ENCODE measurements around the gene OR1D5.
"Not testable (repeated sequence)": the region's sequence is repeated elsewhere in the genome, so short reads cannot be mapped to it uniquely, and the experiment has no call there.

OR1D5 gene

DNA sequence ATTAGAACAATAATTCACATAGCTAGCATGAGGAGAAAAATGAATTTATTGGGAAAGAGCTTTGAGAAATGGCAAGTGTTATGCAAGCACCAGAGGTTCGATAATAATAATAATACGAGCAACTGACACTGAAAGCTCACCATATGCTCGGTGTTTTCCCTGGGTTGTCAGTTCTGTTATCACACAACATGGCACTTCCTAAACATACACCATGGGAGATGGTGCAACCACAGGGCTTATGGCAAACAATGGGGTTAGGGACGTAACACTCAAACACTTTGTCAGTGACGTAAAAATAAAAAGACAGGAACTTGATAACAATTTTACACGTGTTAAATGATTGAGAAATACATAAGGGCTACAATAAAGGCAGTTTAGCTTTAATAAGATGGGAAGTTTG, 23.7 kb downstream of the OR1D5 start:
- Histone ChIP-seq H3K27ac (ENCODE audit: low read length) (no peak overlapping the region), H3K36me3 (ENCODE audit: control insufficient read depth in 1 of 2, insufficient read depth in 2 of 2, low read length in 2 of 2) (no peaks in the 10 kb centered on the region)

DNA sequence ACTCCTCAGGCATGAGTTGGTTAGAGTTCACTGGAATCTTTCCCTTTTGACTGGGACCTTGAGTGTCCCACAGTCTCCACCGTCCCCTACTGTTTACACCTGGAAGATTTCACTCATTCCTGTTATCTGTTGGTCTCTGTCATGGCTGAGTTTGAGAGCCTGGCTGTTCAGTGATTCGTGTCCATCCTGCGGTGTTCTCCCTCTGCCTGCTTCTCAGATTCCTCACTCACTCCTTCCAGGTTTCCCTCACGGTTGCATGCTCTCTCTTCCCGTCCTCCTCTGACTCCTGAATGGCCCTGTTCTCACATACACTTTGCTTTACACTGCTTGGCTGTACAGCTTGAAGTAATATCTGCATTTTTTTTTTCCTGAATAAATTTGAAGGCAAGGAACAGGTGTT, 24.5 kb downstream of the OR1D5 start:
- Histone ChIP-seq H3K4me1 (ENCODE audit: control insufficient read depth in 1 of 2, insufficient read depth in 2 of 2, low read length in 2 of 2) (no peaks in the 10 kb centered on the region), H3K27me3 (ENCODE audit: low read depth, low read length) (peaks cover 5% of the 10 kb centered on the region), H3K9me3 (ENCODE audit: control insufficient read depth in 1 of 2, low read length in 2 of 2) (peaks cover 0 to 4% of the 10 kb centered on the region in 2 donors), H3K36me3 (ENCODE audit: control insufficient read depth in 1 of 2, insufficient read depth in 2 of 2, low read length in 2 of 2) (no peaks in the 10 kb centered on the region), H3K4me3 (ENCODE audit: low read depth in 1 of 2, low read length in 2 of 2) (no peak overlapping the region), H3K27ac (ENCODE audit: low read length) (no peak overlapping the region)

More for the DNA sequence above, 23.7 kb downstream of the OR1D5 start:
- H3K9me3 ChIP-seq (ENCODE audit: control insufficient read depth in 1 of 2, low read length in 2 of 2): peaks cover 0 to 7% of the 10 kb centered on the region in 2 donors
- no peak overlapping the region for H3K4me3 ChIP-seq (ENCODE audit: low read depth in 1 of 2, low read length in 2 of 2)
- no peaks in the 10 kb centered on the region for H3K4me1 ChIP-seq (ENCODE audit: control insufficient read depth in 1 of 2, insufficient read depth in 2 of 2, low read length in 2 of 2)
- H3K27me3 ChIP-seq (ENCODE audit: low read depth, low read length): peaks cover 5% of the 10 kb centered on the region

DNA sequence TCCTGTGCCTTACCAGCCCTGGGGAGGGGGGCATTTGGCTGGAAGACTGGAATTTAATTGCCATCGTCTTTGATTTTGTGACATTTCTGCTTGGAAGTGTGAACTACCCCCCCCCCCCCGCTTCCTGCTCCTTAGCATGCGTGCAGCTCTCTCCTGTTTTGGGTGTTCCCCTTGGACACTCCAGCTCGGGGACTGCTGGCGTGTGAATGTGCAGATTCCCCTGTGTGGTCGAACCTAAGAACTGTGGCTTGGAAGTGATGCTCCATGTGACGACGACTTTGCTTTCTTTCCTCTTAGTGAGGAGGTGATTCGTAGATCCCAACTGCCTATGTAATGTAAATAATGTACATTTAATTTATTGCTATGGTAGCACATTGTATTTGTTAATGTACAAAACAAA, 26.1 kb downstream of the OR1D5 start:
- no peaks in the 10 kb centered on the region for H3K9me3 ChIP-seq (ENCODE audit: control insufficient read depth in 1 of 2, low read length in 2 of 2)
- H3K4me3 ChIP-seq (ENCODE audit: low read depth in 1 of 2, low read length in 2 of 2): no peak overlapping the region
- peaks cover 5% of the 10 kb centered on the region for H3K27me3 ChIP-seq (ENCODE audit: low read depth, low read length)
- H3K36me3 ChIP-seq (ENCODE audit: control insufficient read depth in 1 of 2, insufficient read depth in 2 of 2, low read length in 2 of 2): no peaks in the 10 kb centered on the region
- H3K27ac ChIP-seq (ENCODE audit: low read length): no peak overlapping the region
- no peaks in the 10 kb centered on the region for H3K4me1 ChIP-seq (ENCODE audit: control insufficient read depth in 1 of 2, insufficient read depth in 2 of 2, low read length in 2 of 2)

DNA sequence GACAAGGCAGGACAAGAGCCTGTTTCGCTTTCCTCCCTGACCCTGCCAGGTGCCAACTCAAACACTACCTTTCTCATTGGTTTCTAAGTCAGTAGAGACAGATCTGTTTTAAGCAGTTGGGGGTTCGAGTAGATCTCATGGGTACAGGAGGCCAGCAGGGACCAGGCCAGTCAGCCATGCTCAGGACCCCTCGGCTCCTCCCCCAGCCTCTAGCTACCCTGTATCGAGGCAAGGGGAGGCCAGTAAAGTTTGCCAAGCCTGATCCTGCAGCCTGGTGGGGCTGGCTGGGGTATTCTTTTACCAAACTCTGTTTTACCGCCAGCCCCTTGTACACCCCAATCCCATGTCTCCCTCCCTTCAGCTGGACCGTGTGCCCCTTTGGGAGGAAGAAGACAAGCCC, 26.6 kb downstream of the OR1D5 start:
- Histone ChIP-seq H3K4me3 (ENCODE audit: low read depth in 1 of 2, low read length in 2 of 2) (no peak overlapping the region), H3K36me3 (ENCODE audit: control insufficient read depth in 1 of 2, insufficient read depth in 2 of 2, low read length in 2 of 2) (no peaks in the 10 kb centered on the region), H3K4me1 (ENCODE audit: control insufficient read depth in 1 of 2, insufficient read depth in 2 of 2, low read length in 2 of 2) (no peaks in the 10 kb centered on the region), H3K9me3 (ENCODE audit: control insufficient read depth in 1 of 2, low read length in 2 of 2) (no peaks in the 10 kb centered on the region), H3K27ac (ENCODE audit: low read length) (no peak overlapping the region), H3K27me3 (ENCODE audit: low read depth, low read length) (peaks cover 2% of the 10 kb centered on the region)

DNA sequence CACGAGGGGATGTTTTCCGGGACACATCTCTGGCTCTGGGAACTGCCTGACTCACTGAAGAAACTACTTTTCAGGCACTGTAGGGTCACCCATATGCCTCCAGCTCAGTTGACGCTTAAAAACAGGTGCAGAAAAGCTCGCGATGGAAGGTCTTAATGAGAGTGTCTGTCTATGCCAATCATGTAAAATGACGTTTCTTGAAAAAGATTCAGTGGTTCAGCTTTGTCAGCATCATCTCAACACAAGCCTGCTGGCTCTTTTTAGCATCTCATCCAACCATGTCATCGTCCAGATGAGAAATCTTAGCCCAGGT, 27.5 kb downstream of the OR1D5 start:
- Histone ChIP-seq H3K36me3 (ENCODE audit: control insufficient read depth in 1 of 2, insufficient read depth in 2 of 2, low read length in 2 of 2) (peaks cover 0 to 1% of the 10 kb centered on the region in 2 donors), H3K27ac (ENCODE audit: low read length) (no peak overlapping the region), H3K9me3 (ENCODE audit: control insufficient read depth in 1 of 2, low read length in 2 of 2) (no peaks in the 10 kb centered on the region), H3K27me3 (ENCODE audit: low read depth, low read length) (no peaks in the 10 kb centered on the region), H3K4me1 (ENCODE audit: control insufficient read depth in 1 of 2, insufficient read depth in 2 of 2, low read length in 2 of 2) (no peaks in the 10 kb centered on the region), H3K4me3 (ENCODE audit: low read depth in 1 of 2, low read length in 2 of 2) (no peak overlapping the region)

DNA sequence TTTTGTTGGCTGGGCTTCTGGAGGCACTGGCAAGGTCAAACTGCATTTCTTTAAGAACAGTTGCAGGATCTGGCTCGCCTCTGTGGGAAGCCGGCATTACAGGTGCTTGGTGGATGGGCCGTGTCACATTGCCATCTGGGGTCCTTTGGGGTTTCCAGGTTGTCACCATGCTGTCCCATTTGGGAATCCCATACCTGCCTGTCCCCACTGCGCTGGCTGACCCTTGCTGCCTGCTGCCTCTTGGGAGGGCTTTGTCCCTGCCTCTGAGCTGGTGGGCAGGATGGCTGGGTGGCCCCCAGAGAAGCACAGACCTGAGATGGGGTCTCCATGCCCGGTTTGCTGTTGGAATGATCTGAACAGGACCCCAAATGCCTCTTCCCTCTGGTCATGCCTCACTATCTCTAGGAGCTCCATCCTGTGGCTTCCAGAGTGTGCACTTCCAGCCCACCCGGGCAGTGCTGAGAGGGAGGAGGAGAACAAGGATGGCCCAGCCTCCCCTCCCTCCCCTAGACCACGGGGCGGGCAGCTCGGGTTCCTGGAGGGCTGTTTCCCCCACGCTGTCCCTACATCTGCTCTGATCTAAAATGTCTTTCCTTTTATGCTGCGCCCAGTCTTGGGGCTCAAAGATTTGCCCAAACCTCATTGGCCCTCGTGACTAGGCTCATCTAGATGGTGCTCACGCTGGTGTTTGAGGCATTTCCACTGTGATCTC, 28.0 kb downstream of the OR1D5 start:
- H3K4me3 ChIP-seq (ENCODE audit: low read depth in 1 of 2, low read length in 2 of 2): no peak overlapping the region
- H3K27ac ChIP-seq (ENCODE audit: low read length): no peak overlapping the region
- no peaks in the 10 kb centered on the region for H3K9me3 ChIP-seq (ENCODE audit: control insufficient read depth in 1 of 2, low read length in 2 of 2)

DNA sequence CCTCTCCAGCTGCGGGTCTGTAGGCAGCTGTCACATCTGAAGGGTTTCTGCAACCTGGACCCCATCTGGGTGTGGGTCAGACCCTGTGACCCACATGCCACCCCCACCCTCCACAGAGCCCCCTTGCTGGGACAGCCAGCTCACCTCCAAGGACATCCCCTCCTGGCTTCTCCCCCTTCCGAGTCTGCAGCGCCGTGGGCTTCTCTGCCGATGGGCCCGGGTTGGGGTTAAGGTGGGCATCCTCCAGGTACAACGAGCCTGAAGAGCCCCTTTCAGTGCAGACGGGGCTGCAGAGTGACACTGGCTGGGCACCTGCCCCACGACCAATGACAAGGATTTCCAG, 28.9 kb downstream of the OR1D5 start:
- no peak overlapping the region for H3K4me3 ChIP-seq (ENCODE audit: low read depth in 1 of 2, low read length in 2 of 2)
- peaks cover 0 to 5% of the 10 kb centered on the region in 2 donors for H3K36me3 ChIP-seq (ENCODE audit: control insufficient read depth in 1 of 2, insufficient read depth in 2 of 2, low read length in 2 of 2)
- no peak overlapping the region for H3K27ac ChIP-seq (ENCODE audit: low read length)

More for the DNA sequence above, 28.0 kb downstream of the OR1D5 start:
- Histone ChIP-seq H3K4me1 (ENCODE audit: control insufficient read depth in 1 of 2, insufficient read depth in 2 of 2, low read length in 2 of 2) (no peaks in the 10 kb centered on the region), H3K36me3 (ENCODE audit: control insufficient read depth in 1 of 2, insufficient read depth in 2 of 2, low read length in 2 of 2) (peaks cover 0 to 5% of the 10 kb centered on the region in 2 donors), H3K27me3 (ENCODE audit: low read depth, low read length) (no peaks in the 10 kb centered on the region)

DNA sequence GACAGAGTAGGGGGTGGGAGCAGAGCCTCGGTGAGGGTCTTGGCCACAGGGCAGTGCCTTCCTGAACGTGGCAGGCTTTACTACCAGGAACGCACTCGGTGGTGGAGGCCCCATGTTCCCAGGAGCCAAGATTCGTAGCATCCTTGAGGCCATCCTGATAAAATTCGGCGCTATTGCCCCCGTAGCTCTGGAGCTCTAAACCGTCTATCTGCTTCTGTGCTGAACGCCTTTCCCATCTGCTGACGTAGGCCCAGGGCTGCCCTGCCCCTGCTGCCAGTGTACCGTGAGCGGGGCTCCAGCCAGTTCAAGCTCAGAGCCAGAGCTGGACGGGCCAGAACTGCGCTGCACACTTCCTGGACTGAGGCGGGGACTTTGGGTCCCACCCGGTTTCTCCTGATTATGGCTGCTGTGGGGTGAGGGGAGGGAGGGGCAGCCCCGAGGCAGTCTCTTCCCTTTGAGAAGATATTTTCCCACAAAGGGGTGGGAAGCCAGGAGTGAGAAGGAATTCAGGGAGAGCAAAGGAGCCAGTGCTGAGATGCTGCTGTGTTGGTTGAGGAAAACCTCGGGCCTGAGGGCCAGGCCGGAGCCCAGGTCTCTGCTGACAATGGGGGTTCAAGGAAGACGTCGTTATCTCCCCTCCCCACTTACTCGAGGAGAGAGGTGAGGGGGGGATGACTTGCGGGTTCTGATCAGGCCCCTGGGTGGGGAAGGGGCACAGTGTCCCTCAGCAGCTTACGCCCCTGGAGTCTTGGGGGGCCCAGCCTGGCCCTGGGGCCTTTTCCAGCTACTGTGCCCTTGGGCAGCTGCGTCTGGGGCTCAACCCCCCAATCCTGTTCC, 29.4 kb downstream of the OR1D5 start:
- no peaks in the 10 kb centered on the region for H3K4me1 ChIP-seq (ENCODE audit: control insufficient read depth in 1 of 2, insufficient read depth in 2 of 2, low read length in 2 of 2)
- H3K9me3 ChIP-seq (ENCODE audit: control insufficient read depth in 1 of 2, low read length in 2 of 2): no peaks in the 10 kb centered on the region
- no peaks in the 10 kb centered on the region for H3K27me3 ChIP-seq (ENCODE audit: low read depth, low read length)
- H3K4me3 ChIP-seq (ENCODE audit: low read depth in 1 of 2, low read length in 2 of 2): no peak overlapping the region
- H3K36me3 ChIP-seq (ENCODE audit: control insufficient read depth in 1 of 2, insufficient read depth in 2 of 2, low read length in 2 of 2): peaks cover 5% of the 10 kb centered on the region in 2 donors
- H3K27ac ChIP-seq (ENCODE audit: low read length): no peak overlapping the region

More for the DNA sequence above, 28.9 kb downstream of the OR1D5 start:
- Histone ChIP-seq H3K27me3 (ENCODE audit: low read depth, low read length) (no peaks in the 10 kb centered on the region), H3K9me3 (ENCODE audit: control insufficient read depth in 1 of 2, low read length in 2 of 2) (no peaks in the 10 kb centered on the region), H3K4me1 (ENCODE audit: control insufficient read depth in 1 of 2, insufficient read depth in 2 of 2, low read length in 2 of 2) (no peaks in the 10 kb centered on the region)

DNA sequence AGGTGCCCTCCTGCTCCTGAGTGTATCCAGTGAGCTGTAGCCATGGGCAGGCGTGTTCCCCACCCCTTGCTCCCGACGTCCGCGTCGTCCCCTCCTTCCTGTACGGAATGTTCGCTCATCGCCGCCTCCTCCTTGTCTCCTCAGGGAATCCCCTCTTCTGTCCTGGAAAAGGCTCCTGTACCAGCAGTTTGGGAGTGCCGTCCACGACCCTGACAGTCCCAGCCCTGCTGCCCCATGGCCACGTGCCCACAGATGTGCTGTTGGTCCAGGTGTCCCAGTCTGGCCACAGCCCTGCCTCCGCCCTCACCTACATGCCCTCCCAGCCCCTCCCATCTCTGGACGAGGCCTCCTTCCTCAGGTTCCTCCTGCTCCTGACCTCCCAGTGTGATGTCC, 30.2 kb downstream of the OR1D5 start:
- H3K27me3 ChIP-seq (ENCODE audit: low read depth, low read length): no peaks in the 10 kb centered on the region
- no peaks in the 10 kb centered on the region for H3K9me3 ChIP-seq (ENCODE audit: control insufficient read depth in 1 of 2, low read length in 2 of 2)
- no peaks in the 10 kb centered on the region for H3K4me1 ChIP-seq (ENCODE audit: control insufficient read depth in 1 of 2, insufficient read depth in 2 of 2, low read length in 2 of 2)
- H3K4me3 ChIP-seq (ENCODE audit: low read depth in 1 of 2, low read length in 2 of 2): no peak overlapping the region
- H3K36me3 ChIP-seq (ENCODE audit: control insufficient read depth in 1 of 2, insufficient read depth in 2 of 2, low read length in 2 of 2): peaks cover 5 to 6% of the 10 kb centered on the region in 2 donors
- H3K27ac ChIP-seq (ENCODE audit: low read length): no peak overlapping the region

DNA sequence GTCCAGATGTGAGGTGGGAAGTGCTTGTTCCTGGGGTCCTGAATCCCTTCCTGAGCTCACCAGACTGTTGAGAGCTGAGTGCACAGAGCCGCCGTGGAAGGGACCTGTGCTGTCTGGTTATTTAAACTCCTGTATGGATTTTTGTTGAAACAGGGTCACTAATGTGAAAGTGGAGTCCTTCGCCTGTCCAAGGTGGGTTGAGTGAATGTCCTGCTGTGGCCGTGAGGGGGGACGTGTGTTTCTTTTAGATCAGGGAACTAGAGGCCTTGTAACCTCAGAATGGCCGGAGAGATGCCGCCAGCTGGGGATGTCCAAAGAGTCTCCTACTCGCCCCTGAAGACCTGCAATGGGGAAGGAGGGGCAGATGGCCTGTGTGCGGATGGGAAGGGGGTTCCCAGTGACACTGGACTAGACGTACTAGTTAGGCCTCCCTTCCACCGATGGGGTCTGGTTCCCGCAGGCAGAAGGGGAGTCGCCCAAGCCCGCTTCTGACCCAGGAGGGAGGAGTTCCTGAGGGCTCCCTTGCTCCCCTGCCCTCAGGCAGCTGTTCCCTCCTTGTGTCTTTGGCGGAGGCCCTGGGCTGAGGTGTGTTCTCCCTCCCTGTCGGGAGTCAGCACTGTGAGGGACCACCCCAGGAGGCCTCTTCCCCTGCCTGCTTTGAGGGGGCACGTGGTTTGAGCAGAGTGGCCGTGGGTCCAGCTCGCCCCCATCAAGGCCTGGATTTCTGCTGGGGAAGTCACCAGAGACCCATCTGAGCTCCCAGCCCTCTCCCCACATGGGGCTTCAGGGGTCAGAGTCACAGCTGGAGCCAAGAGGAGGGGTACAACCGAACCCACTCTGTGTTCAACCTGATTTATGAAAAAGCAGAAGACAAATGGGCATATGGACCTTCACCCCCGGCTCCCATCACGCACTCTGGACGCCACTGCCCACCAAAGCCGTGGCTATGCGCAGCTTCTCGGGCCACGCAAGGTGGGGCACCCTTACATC, 30.9 kb downstream of the OR1D5 start:
- no peaks in the 10 kb centered on the region for H3K9me3 ChIP-seq (ENCODE audit: control insufficient read depth in 1 of 2, low read length in 2 of 2)
- H3K36me3 ChIP-seq (ENCODE audit: control insufficient read depth in 1 of 2, insufficient read depth in 2 of 2, low read length in 2 of 2): peaks cover 5 to 6% of the 10 kb centered on the region in 2 donors
- H3K4me1 ChIP-seq (ENCODE audit: control insufficient read depth in 1 of 2, insufficient read depth in 2 of 2, low read length in 2 of 2): no peaks in the 10 kb centered on the region
- H3K27ac ChIP-seq (ENCODE audit: low read length): no peak overlapping the region
- H3K27me3 ChIP-seq (ENCODE audit: low read depth, low read length): no peaks in the 10 kb centered on the region
- no peak overlapping the region for H3K4me3 ChIP-seq (ENCODE audit: low read depth in 1 of 2, low read length in 2 of 2)

DNA sequence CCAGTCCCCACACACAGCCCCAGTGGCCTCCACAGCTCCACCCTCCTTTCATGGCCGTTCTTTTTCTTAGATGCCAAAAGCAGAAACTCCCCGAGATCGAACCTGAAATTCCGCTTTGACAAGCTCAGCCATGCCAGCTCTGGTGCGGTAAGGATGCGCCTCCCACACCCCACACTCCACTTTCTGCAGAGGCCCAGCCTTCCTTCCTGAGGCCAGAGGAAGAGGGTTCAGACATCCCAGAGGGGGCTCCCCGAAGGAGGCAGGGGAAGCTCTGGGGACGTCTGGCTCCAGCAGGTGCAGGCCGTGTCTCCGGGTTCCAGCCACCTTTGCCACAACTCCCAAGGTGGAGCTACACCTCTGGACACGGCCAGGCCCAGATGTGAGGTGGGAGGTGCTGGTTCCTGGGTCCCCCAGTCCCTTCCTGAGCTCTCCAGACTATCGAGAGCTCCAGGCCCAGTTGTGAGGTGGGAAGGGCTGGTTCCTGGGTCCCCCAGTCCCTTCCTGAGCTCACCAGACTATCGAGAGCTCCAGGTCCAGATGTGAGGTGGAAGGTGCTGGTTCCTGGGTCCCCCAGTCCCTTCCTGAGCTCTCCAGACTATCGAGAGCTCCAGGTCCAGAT, 32.4 kb downstream of the OR1D5 start:
- H3K4me1 ChIP-seq (ENCODE audit: control insufficient read depth in 1 of 2, insufficient read depth in 2 of 2, low read length in 2 of 2); H3K4me3 ChIP-seq (ENCODE audit: low read depth in 1 of 2, low read length in 2 of 2); H3K9me3 ChIP-seq (ENCODE audit: control insufficient read depth in 1 of 2, low read length in 2 of 2); H3K27ac ChIP-seq (ENCODE audit: low read length); H3K27me3 ChIP-seq (ENCODE audit: low read depth, low read length): not testable (repeated sequence)
- H3K36me3 ChIP-seq (ENCODE audit: control insufficient read depth in 1 of 2, insufficient read depth in 2 of 2, low read length in 2 of 2): peaks cover 6 to 19% of the 10 kb centered on the region in 2 donors

Data from muscle layer of duodenum (tissue), 2 donors.